Endothelial cell of umbilical vein (primary cell): ENCODE measurements around the gene CHIC2.

ENCODE experiments used
- CTCF ChIP-seq, 2 donors: IDR thresholded peaks; 1 replicate in 1 of 2; 2 replicates in 1 of 2; pipeline ENCODE4 v1.5.1; 2011; ENCODE audit warnings: low read length in 2 of 2, mild to moderate bottlenecking in 2 of 2, moderate library complexity in 2 of 2, control low read depth in 1 of 2, inconsistent platforms in 1 of 2, low read depth in 1 of 2; ENCODE audit not compliant: insufficient read depth in 1 of 2; ENCODE audit errors: extremely low read depth in 1 of 2
- MAX ChIP-seq: IDR thresholded peaks from 2 replicates; pipeline ENCODE4 v1.6.1; 2011; ENCODE audit not compliant: insufficient read depth, insufficient read length
- MYC ChIP-seq: IDR thresholded peaks from one replicate; pipeline ENCODE4 v1.6.1; 2011; ENCODE audit warnings: mild to moderate bottlenecking, low read depth, low read length
- POLR2A ChIP-seq: IDR thresholded peaks from 2 replicates; pipeline ENCODE4 v1.6.1; 2012; ENCODE audit warnings: low read depth, mild to moderate bottlenecking, control low read depth, low read length

- TF ChIP-seq CTCF (IDR thresholded peaks at IDR 0.05; ENCODE audit: extremely low read depth in 1 of 2, insufficient read depth in 1 of 2, low read depth in 1 of 2, low read length in 2 of 2): no peak
- TF ChIP-seq POLR2A: peak; percentile 88
- peak; percentile 28 for TF ChIP-seq MAX
- no peak for TF ChIP-seq MYC
Measured at GRCh38 chr4:54064317-54065111, at the start of gene CHIC2.
